Measurements from ENCODE around the gene COL6A1.

COL6A1 gene

GRCh38 chr21:45945066-45945867 lies 36.3 kb upstream of the COL6A1 start:
- H3K4me3 ChIP-seq (replicated peaks; ENCODE audit: low read depth, low read length), result no peak overlapping the region
- TF ChIP-seq CTCF (IDR thresholded peaks at IDR 0.05; ENCODE audit: low read depth, low read length, missing control alignments), result no peak
- DNase-seq (ENCODE audit: extremely low read depth, low read depth), result no peak

GRCh38 chr21:45945868-45946210 lies 35.7 kb upstream of the COL6A1 start:
- no peak for TF ChIP-seq CTCF (IDR thresholded peaks at IDR 0.05; ENCODE audit: low read depth, low read length, missing control alignments)
- H3K4me3 ChIP-seq (replicated peaks; ENCODE audit: low read depth, low read length), result no peak overlapping the region
- DNase-seq (ENCODE audit: extremely low read depth, low read depth), result no peak

- no peak overlapping the region for H3K4me3 ChIP-seq (replicated peaks; ENCODE audit: low read depth, low read length)
- TF ChIP-seq CTCF (IDR thresholded peaks at IDR 0.05; ENCODE audit: low read depth, low read length, missing control alignments), result no peak
- no peak for DNase-seq (ENCODE audit: extremely low read depth, low read depth)
These were observed 34.3 kb upstream of the COL6A1 start for GRCh38 chr21:45947296-45947695.

GRCh38 chr21:45947716-45948255 lies 33.8 kb upstream of the COL6A1 start:
- H3K4me3 ChIP-seq (replicated peaks; ENCODE audit: low read depth, low read length), result no peak overlapping the region
- DNase-seq (ENCODE audit: extremely low read depth, low read depth), result no peak
- no peak for TF ChIP-seq CTCF (IDR thresholded peaks at IDR 0.05; ENCODE audit: low read depth, low read length, missing control alignments)

- TF ChIP-seq CTCF (IDR thresholded peaks at IDR 0.05; ENCODE audit: low read depth, low read length, missing control alignments), result no peak
- DNase-seq (ENCODE audit: extremely low read depth, low read depth), result no peak
- no peak overlapping the region for H3K4me3 ChIP-seq (replicated peaks; ENCODE audit: low read depth, low read length)
These were observed 32.9 kb upstream of the COL6A1 start for GRCh38 chr21:45948576-45949141.

- TF ChIP-seq CTCF (IDR thresholded peaks at IDR 0.05; ENCODE audit: low read depth, low read length, missing control alignments), result no peak
- no peak overlapping the region for H3K4me3 ChIP-seq (replicated peaks; ENCODE audit: low read depth, low read length)
- no peak for DNase-seq (ENCODE audit: extremely low read depth, low read depth)
These were observed 31.4 kb upstream of the COL6A1 start for GRCh38 chr21:45949928-45950739.

Measured in HFF-Myc (cell line).